ENCODE data around the gene RBM20. TPM values are rescaled to one million over a fixed set of nuclear protein-coding genes. Genes with fewer than 3 reads are reported as not detected.
A peak's percentile ranks its signal among the peaks of the same experiment; 100 is the strongest.
"Not testable (repeated sequence)": the region's sequence is repeated elsewhere in the genome, so short reads cannot be mapped to it uniquely, and the experiment has no call there.

The RBM20 gene
- total RNA-seq, 3 donors from 2014 or later, result 0.03 TPM; not detected in 2

DNA sequence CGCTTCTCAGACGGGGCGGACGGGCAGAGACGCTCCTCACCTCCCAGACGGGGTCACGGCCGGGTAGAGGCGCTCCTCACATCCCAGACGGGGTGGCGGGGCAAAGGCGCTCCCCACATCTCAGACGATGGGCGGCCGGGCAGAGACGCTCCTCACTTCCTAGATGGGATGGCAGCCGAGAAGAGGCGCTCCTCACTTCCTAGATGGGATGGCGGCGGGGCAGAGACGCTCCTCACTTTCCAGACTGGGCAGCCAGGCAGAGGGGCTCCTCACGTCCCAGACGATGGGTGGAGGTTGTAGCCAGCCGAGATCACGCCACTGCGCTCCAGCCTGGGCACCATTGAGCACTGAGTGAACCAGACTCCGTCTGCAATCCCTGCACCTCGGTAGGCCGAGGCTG, 123.5 kb downstream of the RBM20 start:
- H3K4me3 Mint-ChIP-seq; H3K27me3 Mint-ChIP-seq (ENCODE audit: low read depth); DNase-seq; H3K4me1 Mint-ChIP-seq (ENCODE audit: low read depth); H3K36me3 Mint-ChIP-seq (ENCODE audit: insufficient read depth); ATAC-seq; H3K9me3 Mint-ChIP-seq: not testable (repeated sequence)

DNA sequence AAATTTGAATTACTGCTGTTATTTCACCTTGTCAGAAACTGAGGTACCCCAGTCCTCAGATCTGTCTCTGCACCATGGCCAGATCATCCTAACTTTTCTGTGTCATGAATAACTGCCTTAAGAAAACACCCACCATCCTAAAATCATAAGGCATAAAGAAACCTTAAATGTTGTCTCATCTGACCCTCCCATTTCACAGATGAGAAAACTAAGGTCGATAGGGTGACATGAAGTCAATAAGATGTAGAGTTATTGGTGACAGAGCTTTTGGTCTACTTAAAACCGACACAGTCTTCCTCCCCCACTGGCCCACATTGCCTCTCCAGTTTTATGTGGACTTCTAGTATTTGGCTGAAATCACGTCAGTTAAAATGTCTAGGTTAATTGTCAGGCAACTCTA, 126.1 kb downstream of the RBM20 start:
- ATAC-seq (no peak), DNase-seq (no peak)
- H3K9me3 Mint-ChIP-seq, result peaks cover 3% of the 10 kb centered on the region
- no peak overlapping the region for H3K4me3 Mint-ChIP-seq
- no peaks in the 10 kb centered on the region for H3K27me3 Mint-ChIP-seq (ENCODE audit: low read depth)
- no peaks in the 10 kb centered on the region for H3K36me3 Mint-ChIP-seq (ENCODE audit: insufficient read depth)
- peaks cover 24% of the 10 kb centered on the region for H3K4me1 Mint-ChIP-seq (ENCODE audit: low read depth)

DNA sequence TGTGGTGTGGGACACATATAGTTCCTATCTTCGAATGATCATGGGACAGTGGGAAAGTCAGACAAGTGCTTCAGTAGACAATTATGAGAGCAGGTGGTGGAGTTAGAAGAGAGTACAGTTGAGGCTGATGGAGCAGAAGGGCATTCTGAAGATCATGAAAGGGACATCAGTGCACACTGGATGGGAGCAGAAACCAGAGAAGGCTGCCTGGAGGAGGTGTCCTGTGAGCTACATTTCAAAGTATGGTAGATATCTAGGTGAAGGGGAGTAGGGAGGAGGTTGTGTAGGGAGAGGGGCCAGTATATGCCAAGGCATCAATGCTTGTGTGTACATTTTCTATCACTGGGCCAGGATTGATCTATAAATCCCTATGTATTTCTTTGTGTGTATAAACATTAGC, 127.3 kb downstream of the RBM20 start:
- H3K4me1 Mint-ChIP-seq (ENCODE audit: low read depth), result peaks cover 27% of the 10 kb centered on the region
- H3K9me3 Mint-ChIP-seq, result peaks cover 3% of the 10 kb centered on the region
- ATAC-seq, result no peak
- no peaks in the 10 kb centered on the region for H3K36me3 Mint-ChIP-seq (ENCODE audit: insufficient read depth)
- DNase-seq, result no peak
- no peaks in the 10 kb centered on the region for H3K27me3 Mint-ChIP-seq (ENCODE audit: low read depth)
- peak overlapping the region; percentile 1 for H3K4me3 Mint-ChIP-seq

DNA sequence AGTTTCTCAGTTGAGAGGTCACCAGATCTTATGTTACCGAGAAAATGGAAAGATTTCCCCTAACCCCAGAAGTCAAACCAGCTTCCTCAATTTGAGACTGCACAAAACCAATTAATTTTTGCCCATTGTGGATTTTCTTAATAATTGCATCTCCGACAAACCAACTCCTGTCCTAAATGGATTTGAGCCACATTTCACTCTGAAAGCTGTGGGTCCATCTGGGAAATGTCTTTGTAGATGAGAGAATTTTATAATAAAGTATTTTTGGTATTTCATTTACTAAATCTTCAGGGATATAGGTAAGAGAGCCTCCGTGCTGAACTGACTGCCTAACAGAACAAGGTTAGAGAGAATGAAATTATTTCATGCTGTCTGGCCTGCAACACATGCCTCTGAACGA, 127.9 kb downstream of the RBM20 start:
- Mint-ChIP-seq H3K4me1 (ENCODE audit: low read depth) (peaks cover 27% of the 10 kb centered on the region), H3K27me3 (ENCODE audit: low read depth) (no peaks in the 10 kb centered on the region), H3K9me3 (peaks cover 3% of the 10 kb centered on the region), H3K36me3 (ENCODE audit: insufficient read depth) (no peaks in the 10 kb centered on the region), H3K4me3 (no peak overlapping the region)
- ATAC-seq (no peak), DNase-seq (no peak)

DNA sequence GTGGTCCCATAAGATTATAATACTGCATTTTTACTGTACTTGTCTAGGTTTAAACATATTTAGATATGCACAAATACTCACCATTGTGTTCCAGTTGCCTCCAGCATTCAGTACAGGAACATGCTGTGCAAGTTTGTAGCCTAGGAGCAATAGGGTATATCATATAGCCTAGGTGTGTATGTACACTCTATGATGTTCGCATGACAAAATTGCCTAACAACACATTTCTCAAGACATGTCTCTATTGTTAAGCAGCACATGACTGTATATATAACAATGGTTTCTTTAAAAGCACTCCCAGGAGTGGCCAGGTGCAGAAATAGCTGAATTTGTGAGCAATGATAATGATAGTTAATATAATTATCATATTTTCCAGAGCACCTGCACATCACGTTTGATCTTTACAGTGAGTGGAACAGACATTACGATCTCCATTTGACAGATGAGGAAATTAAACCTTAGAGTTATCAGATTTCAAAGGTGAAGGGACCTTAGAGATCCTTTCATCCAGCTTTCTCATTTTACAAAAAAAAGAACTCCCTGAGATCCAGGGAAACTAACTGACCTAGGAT, 128.4 kb downstream of the RBM20 start:
- H3K9me3 Mint-ChIP-seq, result peaks cover 3% of the 10 kb centered on the region
- ATAC-seq (no peak), DNase-seq (no peak)
- no peak overlapping the region for H3K4me3 Mint-ChIP-seq
- peaks cover 27% of the 10 kb centered on the region for H3K4me1 Mint-ChIP-seq (ENCODE audit: low read depth)
- H3K27me3 Mint-ChIP-seq (ENCODE audit: low read depth), result no peaks in the 10 kb centered on the region
- H3K36me3 Mint-ChIP-seq (ENCODE audit: insufficient read depth), result no peaks in the 10 kb centered on the region

DNA sequence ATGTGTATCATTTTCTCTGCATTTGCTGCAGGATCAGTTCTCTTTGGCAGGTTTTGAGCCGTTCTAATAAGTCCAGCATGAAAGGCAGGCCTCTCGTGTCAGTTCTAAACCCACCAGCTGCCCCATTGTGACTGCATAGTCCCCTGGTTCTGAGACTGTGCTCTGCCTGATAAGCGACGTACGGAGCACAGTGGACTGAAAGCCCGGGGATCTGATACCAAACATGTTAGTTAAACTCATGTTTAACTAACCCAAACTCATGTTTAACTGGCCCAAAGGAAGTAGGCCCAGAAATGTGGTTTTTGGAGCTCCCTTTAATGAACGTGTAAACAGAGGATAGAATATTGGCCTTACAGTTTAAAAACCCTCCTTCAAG, 129.5 kb downstream of the RBM20 start:
- H3K36me3 Mint-ChIP-seq (ENCODE audit: insufficient read depth), result no peaks in the 10 kb centered on the region
- no peak overlapping the region for H3K4me3 Mint-ChIP-seq
- ATAC-seq, result no peak
- peaks cover 3% of the 10 kb centered on the region for H3K9me3 Mint-ChIP-seq
- no peaks in the 10 kb centered on the region for H3K27me3 Mint-ChIP-seq (ENCODE audit: low read depth)
- DNase-seq, result no peak
- peaks cover 27% of the 10 kb centered on the region for H3K4me1 Mint-ChIP-seq (ENCODE audit: low read depth)

DNA sequence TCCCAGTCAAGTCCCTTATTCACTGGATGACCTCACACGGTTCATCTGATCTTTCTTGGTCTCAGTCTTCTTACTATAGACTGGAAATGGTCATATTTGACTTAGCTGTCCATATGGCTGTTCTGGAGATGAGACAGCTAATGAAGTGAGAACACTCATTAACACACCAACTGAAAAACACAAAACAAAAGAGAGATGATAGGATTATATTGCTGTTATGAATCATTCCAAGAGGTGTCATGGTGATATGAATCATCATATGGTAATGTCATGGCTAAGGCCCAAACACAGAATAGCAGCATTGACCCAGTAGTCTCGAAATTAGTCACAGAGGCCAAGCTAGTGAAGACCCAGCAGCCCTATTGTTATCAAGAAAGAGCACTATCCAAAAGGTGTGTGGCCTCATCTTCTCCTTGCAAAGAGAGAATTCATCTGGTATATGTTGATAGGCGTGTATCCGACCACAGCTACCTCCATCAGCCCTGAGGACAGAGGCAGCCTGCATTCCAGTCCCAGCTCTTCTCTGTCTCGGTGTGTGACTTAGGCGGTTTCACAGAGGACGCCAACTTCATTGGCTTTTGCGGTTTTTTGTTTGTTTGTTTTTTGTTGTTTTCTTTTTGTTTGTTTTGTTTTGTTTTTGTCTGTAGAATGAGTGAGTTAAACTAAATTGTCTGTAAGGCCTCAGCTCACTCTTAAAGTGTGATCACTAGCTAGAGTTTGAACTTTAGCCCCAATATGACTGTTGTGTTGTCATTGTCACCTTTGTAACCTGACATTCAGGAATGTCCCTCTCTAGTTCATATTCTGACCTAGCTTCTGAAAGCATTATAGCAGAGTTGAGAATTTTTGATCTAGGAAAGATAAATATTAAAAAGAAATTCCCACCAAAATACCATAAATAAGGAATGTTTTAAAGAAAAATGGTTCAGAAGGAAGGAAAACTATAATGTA, 130.2 kb downstream of the RBM20 start:
- no peak for DNase-seq
- Mint-ChIP-seq H3K4me3 (peak overlapping the region; percentile 31), H3K27me3 (ENCODE audit: low read depth) (no peaks in the 10 kb centered on the region), H3K4me1 (ENCODE audit: low read depth) (peaks cover 28% of the 10 kb centered on the region), H3K36me3 (ENCODE audit: insufficient read depth) (no peaks in the 10 kb centered on the region), H3K9me3 (peaks cover 3% of the 10 kb centered on the region)
- ATAC-seq, result peak; percentile 93

DNA sequence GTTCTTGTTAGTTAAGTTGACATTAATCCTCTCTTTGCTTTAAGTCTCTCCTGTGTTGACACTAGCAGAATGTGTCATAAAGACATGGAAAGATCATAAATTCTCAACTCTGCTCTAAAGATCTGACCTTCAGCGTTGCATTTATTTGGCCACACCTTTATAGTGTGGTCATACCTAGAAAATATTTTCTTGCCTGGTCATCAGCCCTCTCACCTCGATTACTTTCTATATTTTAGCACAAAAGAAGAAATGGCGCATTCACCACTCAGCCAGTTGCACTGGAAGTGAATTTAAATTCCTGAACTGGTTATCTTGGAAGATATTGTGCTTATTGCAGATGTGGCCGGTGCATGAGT, 130.9 kb downstream of the RBM20 start:
- ATAC-seq (no peak), DNase-seq (no peak)
- Mint-ChIP-seq H3K36me3 (ENCODE audit: insufficient read depth) (no peaks in the 10 kb centered on the region), H3K9me3 (peaks cover 3% of the 10 kb centered on the region), H3K27me3 (ENCODE audit: low read depth) (no peaks in the 10 kb centered on the region), H3K4me3 (no peak overlapping the region), H3K4me1 (ENCODE audit: low read depth) (peaks cover 31% of the 10 kb centered on the region)

DNA sequence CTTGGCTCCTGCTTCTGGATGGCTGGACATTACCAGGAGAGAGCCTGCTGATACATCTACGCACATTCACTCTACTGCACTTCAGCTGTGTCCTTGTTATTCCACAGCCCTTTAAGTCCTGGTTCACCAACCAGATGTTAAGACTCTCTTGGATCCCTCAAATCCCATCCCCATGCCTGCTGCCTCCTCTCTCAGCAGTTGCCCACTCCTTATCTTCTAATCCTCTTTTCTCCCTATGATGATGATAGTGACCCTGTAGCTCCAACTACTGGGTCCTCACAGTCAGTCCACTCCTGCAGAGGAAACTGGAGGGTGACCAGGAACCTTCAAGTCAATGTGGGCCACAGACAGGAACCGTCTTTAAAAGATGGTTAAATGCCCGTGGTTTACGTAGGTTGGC, 131.3 kb downstream of the RBM20 start:
- ATAC-seq (no peak), DNase-seq (no peak)
- no peaks in the 10 kb centered on the region for H3K27me3 Mint-ChIP-seq (ENCODE audit: low read depth)
- H3K4me1 Mint-ChIP-seq (ENCODE audit: low read depth), result peaks cover 31% of the 10 kb centered on the region
- H3K4me3 Mint-ChIP-seq, result no peak overlapping the region
- H3K9me3 Mint-ChIP-seq, result peaks cover 3% of the 10 kb centered on the region
- no peaks in the 10 kb centered on the region for H3K36me3 Mint-ChIP-seq (ENCODE audit: insufficient read depth)

DNA sequence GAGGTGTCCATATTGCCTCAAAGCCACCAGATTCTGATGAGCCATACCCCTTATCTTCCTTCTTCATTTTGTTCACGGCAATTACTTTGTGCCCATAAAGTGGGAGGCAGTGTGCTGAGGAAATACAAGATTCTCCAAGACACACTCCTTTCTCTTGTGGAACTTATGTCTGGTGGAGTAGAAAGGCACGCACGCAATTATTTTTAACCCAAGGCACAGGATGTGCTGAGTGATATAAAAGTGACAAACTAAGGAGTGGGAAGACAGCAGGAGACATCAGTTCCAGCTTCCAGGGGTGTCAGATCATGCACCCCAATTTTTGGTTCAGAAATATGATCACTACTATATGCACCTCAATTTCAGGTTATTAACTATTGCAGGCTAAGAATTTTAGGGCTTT, 132.9 kb downstream of the RBM20 start:
- ATAC-seq, result no peak
- Mint-ChIP-seq H3K4me1 (ENCODE audit: low read depth) (peaks cover 29% of the 10 kb centered on the region), H3K4me3 (no peak overlapping the region), H3K36me3 (ENCODE audit: insufficient read depth) (no peaks in the 10 kb centered on the region), H3K9me3 (peaks cover 3% of the 10 kb centered on the region), H3K27me3 (ENCODE audit: low read depth) (no peaks in the 10 kb centered on the region)
- no peak for DNase-seq

DNA sequence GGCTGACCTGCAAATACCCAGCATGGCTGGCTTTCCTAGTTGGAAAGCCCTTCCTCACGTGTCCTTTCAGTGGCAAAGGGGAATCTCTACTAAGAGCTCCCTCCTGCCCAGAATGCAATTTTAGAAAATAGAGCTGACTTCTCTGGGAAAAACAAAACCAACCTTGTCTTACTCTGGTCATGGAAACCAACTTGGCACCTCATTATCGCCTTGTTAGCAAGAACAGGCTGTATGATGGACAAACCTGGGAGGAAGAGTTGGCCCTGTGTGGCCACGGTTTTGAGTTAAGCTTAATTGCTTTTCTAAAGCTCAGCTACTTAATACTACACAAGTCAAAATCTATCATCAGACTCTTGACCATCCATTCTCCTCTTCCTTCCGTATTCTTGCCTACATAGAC, 133.5 kb downstream of the RBM20 start:
- no peak overlapping the region for H3K4me3 Mint-ChIP-seq
- no peaks in the 10 kb centered on the region for H3K36me3 Mint-ChIP-seq (ENCODE audit: insufficient read depth)
- peaks cover 3% of the 10 kb centered on the region for H3K9me3 Mint-ChIP-seq
- H3K4me1 Mint-ChIP-seq (ENCODE audit: low read depth), result peaks cover 29% of the 10 kb centered on the region
- DNase-seq (no peak), ATAC-seq (no peak)
- H3K27me3 Mint-ChIP-seq (ENCODE audit: low read depth), result no peaks in the 10 kb centered on the region

DNA sequence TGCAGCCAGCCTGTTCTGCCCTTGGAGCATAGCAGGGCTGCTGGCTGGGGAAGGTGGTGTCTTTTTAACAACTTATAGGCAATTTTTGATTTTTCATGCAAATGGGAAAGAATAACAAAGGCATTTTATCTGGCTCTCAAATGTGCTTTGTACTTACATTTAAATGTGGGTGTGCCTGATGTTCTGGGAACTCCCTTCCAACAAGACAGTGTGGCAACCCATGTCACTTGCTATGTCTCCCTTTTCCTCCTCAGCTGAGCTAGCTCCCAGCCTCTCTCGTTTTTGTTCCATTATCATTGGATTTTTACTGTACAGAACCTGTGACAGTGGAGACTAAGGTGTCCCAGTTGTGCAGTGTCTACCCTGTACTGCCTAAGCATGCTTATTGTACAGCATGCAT, 134.1 kb downstream of the RBM20 start:
- Mint-ChIP-seq H3K27me3 (ENCODE audit: low read depth) (no peaks in the 10 kb centered on the region), H3K4me1 (ENCODE audit: low read depth) (peaks cover 31% of the 10 kb centered on the region), H3K9me3 (peaks cover 3% of the 10 kb centered on the region), H3K36me3 (ENCODE audit: insufficient read depth) (no peaks in the 10 kb centered on the region), H3K4me3 (no peak overlapping the region)
- DNase-seq (no peak), ATAC-seq (no peak)

DNA sequence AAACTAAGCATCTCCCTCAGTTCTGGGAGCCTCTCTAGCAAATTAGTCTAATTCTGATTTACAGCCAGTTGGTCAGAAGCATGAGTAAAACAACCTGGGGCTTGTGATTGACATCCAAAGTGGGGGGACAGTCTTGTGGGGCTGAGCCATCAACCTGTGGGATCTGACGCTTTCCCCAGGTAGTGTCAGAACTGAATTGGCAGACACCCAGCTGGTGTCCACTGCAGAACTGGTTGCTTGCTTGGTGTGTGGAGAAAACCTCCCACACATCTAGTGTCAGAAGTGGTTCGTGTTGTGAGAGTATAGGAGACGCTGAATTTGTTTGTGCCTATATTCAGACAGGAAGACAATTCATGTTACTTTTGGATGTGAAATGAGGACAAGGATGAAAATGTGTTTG, 135.4 kb downstream of the RBM20 start:
- Mint-ChIP-seq H3K9me3 (peaks cover 2% of the 10 kb centered on the region), H3K4me3 (no peak overlapping the region), H3K36me3 (ENCODE audit: insufficient read depth) (no peaks in the 10 kb centered on the region), H3K27me3 (ENCODE audit: low read depth) (no peaks in the 10 kb centered on the region), H3K4me1 (ENCODE audit: low read depth) (peaks cover 33% of the 10 kb centered on the region)
- ATAC-seq (peak in 1 of 2 donors; percentile 56), DNase-seq (peak; percentile 21)

DNA sequence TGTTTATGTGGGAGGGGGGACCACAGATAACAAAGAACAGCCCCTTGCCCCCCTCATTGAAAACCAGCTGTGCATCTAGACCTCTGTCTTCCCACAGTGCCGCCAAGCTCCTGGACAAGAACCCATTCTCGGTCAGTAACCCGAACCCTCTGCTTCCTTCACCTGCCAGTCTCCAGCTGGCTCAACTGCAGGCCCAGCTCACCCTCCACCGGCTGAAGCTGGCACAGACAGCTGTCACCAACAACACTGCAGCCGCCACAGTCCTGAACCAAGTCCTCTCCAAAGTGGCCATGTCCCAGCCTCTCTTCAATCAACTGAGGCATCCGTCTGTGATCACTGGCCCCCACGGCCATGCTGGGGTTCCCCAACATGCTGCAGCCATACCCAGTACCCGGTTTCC, 136.6 kb downstream of the RBM20 start:
- no peak overlapping the region for H3K4me3 Mint-ChIP-seq
- ATAC-seq, result no peak
- H3K4me1 Mint-ChIP-seq (ENCODE audit: low read depth), result peaks cover 23% of the 10 kb centered on the region
- H3K9me3 Mint-ChIP-seq, result no peaks in the 10 kb centered on the region
- no peaks in the 10 kb centered on the region for H3K27me3 Mint-ChIP-seq (ENCODE audit: low read depth)
- H3K36me3 Mint-ChIP-seq (ENCODE audit: insufficient read depth), result no peaks in the 10 kb centered on the region
- DNase-seq, result no peak

DNA sequence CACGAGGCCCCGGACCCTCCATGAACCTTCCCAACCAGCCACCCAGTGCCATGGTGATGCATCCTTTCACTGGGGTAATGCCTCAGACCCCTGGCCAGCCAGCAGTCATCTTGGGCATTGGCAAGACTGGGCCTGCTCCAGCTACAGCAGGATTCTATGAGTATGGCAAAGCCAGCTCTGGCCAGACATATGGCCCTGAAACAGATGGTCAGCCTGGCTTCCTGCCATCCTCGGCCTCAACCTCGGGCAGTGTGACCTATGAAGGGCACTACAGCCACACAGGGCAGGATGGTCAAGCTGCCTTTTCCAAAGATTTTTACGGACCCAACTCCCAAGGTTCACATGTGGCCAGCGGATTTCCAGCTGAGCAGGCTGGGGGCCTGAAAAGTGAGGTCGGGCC, 137.0 kb downstream of the RBM20 start:
- Mint-ChIP-seq H3K4me1 (ENCODE audit: low read depth) (peaks cover 24% of the 10 kb centered on the region), H3K27me3 (ENCODE audit: low read depth) (no peaks in the 10 kb centered on the region), H3K4me3 (no peak overlapping the region), H3K36me3 (ENCODE audit: insufficient read depth) (no peaks in the 10 kb centered on the region), H3K9me3 (no peaks in the 10 kb centered on the region)
- DNase-seq (no peak), ATAC-seq (no peak)

All from activated T-cell treated with anti-CD3 and anti-CD28 coated beads, Interleukin-2, amount 50 U/mL, for 4 hours (primary cell).